H1 (cell line): ENCODE measurements around the gene SLC7A7. TPM values are rescaled to one million over a fixed set of nuclear protein-coding genes. Genes with fewer than 3 reads are reported as not detected.
"Not testable (repeated sequence)": the region's sequence is repeated elsewhere in the genome, so short reads cannot be mapped to it uniquely, and the experiment has no call there.

Experiments used
- CTCF ChIA-PET: fragments of 300-600 bp; sonication (Branson Sonifier 250); formaldehyde crosslinking; loops from one replicate; lab custom pipeline; 2021; ENCODE audit not compliant: partially characterized antibody; lab: Charles Lee
- POLR2A ChIA-PET: fragments of 300-600 bp; sonication (Branson Sonifier 250); formaldehyde crosslinking; loops from one replicate; lab custom pipeline; 2021; ENCODE audit warnings: inconsistent platforms; ENCODE audit not compliant: partially characterized antibody; lab: Charles Lee
- DNase-seq, 2 experiments: peaks; one replicate each; pipeline versions ENCODE4 v3.0.0 to v3.0.0-alpha.2; 2010 to 2022; ENCODE audit warnings: low spot score in 2 of 2, low read depth in 1 of 2, mixed read lengths in 1 of 2
- FAIRE-seq: peaks from 2 replicates; lab custom pipeline; 2011; peaks lifted over from hg19 to GRCh38; lab: Jason Lieb, UNC
- H2AFZ ChIP-seq: 2 replicates; pipeline ENCODE4 v1.8.1; 2012; ENCODE audit warnings: low read length, inconsistent platforms
- H2AK5ac ChIP-seq: 2 replicates; pipeline ENCODE4 v1.6.1; 2013; ENCODE audit warnings: low read depth, low read length
- H2BK120ac ChIP-seq: replicated peaks from 2 replicates; pipeline ENCODE3; 2013; ENCODE audit warnings: low read depth, low read length, inconsistent platforms
- H2BK12ac ChIP-seq: 2 replicates; pipeline ENCODE4 v1.6.1; 2013; ENCODE audit warnings: low read depth, low read length
- H2BK15ac ChIP-seq: 2 replicates; pipeline ENCODE4 v1.6.1; 2013; ENCODE audit warnings: low read length
- H2BK20ac ChIP-seq: 2 replicates; pipeline ENCODE4 v1.6.1; 2013; ENCODE audit warnings: low read length
- H2BK5ac ChIP-seq: 2 replicates; pipeline ENCODE4 v1.6.1; 2013; ENCODE audit warnings: low read depth, low read length
- H3K14ac ChIP-seq: 2 replicates; pipeline ENCODE4 v1.6.1; 2013; ENCODE audit warnings: inconsistent platforms; ENCODE audit not compliant: insufficient read length
- H3K18ac ChIP-seq: 2 replicates; pipeline ENCODE4 v1.6.1; 2013; ENCODE audit warnings: low read length; ENCODE audit errors: extremely low read depth
- H3K23ac ChIP-seq: 2 replicates; pipeline ENCODE4 v1.6.1; 2013; ENCODE audit warnings: inconsistent platforms; ENCODE audit not compliant: insufficient read length
- H3K23me2 ChIP-seq: 2 replicates; pipeline ENCODE4 v1.6.1; 2013; ENCODE audit warnings: low read depth, low read length
- H3K27ac ChIP-seq: 2 replicates; pipeline ENCODE4 v1.6.1; 2011; ENCODE audit warnings: low read depth, low read length, inconsistent platforms
- H3K27me3 ChIP-seq, 4 experiments: replicated peaks in 1 of 4; 1 replicate in 1 of 4; 2 replicates in 3 of 4; pipeline versions ENCODE4 v1.6.1 to v1.8.1; 2011 to 2013; ENCODE audit warnings: low read length in 3 of 4, mild to moderate bottlenecking in 3 of 4, inconsistent platforms in 2 of 4, mixed read lengths in 2 of 4, moderate library complexity in 1 of 4; ENCODE audit not compliant: control insufficient read depth in 3 of 4, insufficient read depth in 3 of 4; ENCODE audit errors: extremely low read depth in 1 of 4
- H3K36me3 ChIP-seq, 4 experiments: 2 replicates each; pipeline versions ENCODE4 v1.6.1 to v1.8.1; 2011 to 2013; ENCODE audit warnings: mild to moderate bottlenecking in 4 of 4, low read length in 3 of 4, moderate library complexity in 2 of 4, control low read depth in 1 of 4, inconsistent platforms in 1 of 4; ENCODE audit not compliant: insufficient read depth in 4 of 4, control insufficient read depth in 2 of 4
- H3K4ac ChIP-seq: replicated peaks from 2 replicates; pipeline ENCODE3; 2013; ENCODE audit warnings: low read length, low read depth, mixed read lengths, inconsistent platforms; ENCODE audit not compliant: insufficient read length
- H3K4me1 ChIP-seq, 4 experiments: replicated peaks in 1 of 4; 1 replicate in 1 of 4; 2 replicates in 3 of 4; pipeline versions ENCODE4 v1.6.1 to v1.8.1; 2011 to 2013; ENCODE audit warnings: low read length in 3 of 4, inconsistent platforms in 2 of 4, mixed read lengths in 1 of 4; ENCODE audit not compliant: insufficient read depth in 4 of 4, control insufficient read depth in 3 of 4
- H3K4me2 ChIP-seq, 2 experiments: 2 replicates each; pipeline versions ENCODE4 v1.6.1 to v1.8.1; 2011 to 2013; ENCODE audit warnings: low read depth in 2 of 2, low read length in 2 of 2, control low read depth in 1 of 2, inconsistent platforms in 1 of 2, mild to moderate bottlenecking in 1 of 2; ENCODE audit not compliant: insufficient read depth in 1 of 2
- H3K4me3 ChIP-seq, 4 experiments: fragments of 200-600, 300-600 bp in 1 of 4; sonication (generic), shearing (Covaris generic), sonication (Bioruptor Twin) in 1 of 4; 2 replicates each; pipeline versions ENCODE4 v1.5.1 to v1.8.1; 2011 to 2016; ENCODE audit warnings: low read length in 4 of 4, low read depth in 3 of 4, control low read depth in 2 of 4, inconsistent platforms in 2 of 4, mild to moderate bottlenecking in 2 of 4, mixed read lengths in 1 of 4, moderate library complexity in 1 of 4; ENCODE audit not compliant: insufficient read depth in 2 of 4; ENCODE audit errors: extremely low read depth in 1 of 4
- H3K56ac ChIP-seq: replicated peaks from 2 replicates; pipeline ENCODE3; 2013; ENCODE audit warnings: low read depth, mild to moderate bottlenecking, mixed read lengths, low read length, inconsistent platforms; ENCODE audit not compliant: insufficient read length
- H3K79me1 ChIP-seq: 2 replicates; pipeline ENCODE4 v1.6.1; 2013; ENCODE audit warnings: low read depth, low read length, control low read depth
- H3K79me2 ChIP-seq, 2 experiments: 2 replicates each; pipeline versions ENCODE4 v1.6.1 to v1.8.1; 2012 to 2013; ENCODE audit warnings: low read length in 2 of 2, mild to moderate bottlenecking in 2 of 2, inconsistent platforms in 1 of 2; ENCODE audit not compliant: insufficient read depth in 2 of 2, control insufficient read depth in 1 of 2
- H3K9ac ChIP-seq, 4 experiments: replicated peaks in 1 of 4; 1 replicate in 1 of 4; 2 replicates in 3 of 4; pipeline versions ENCODE4 v1.6.1 to v1.8.1; 2011 to 2013; ENCODE audit warnings: low read depth in 3 of 4, low read length in 3 of 4, control low read depth in 2 of 4, mild to moderate bottlenecking in 2 of 4, moderate library complexity in 2 of 4, inconsistent platforms in 1 of 4; ENCODE audit errors: extremely low read depth in 1 of 4
- H3K9me3 ChIP-seq, 2 experiments: 2 replicates each; pipeline versions ENCODE4 v1.6.1 to v1.8.1; 2012 to 2013; ENCODE audit warnings: mild to moderate bottlenecking in 2 of 2, moderate library complexity in 2 of 2, control low read depth in 1 of 2, inconsistent platforms in 1 of 2, low read depth in 1 of 2, low read length in 1 of 2, mixed read lengths in 1 of 2; ENCODE audit not compliant: insufficient read depth in 2 of 2
- H4K20me1 ChIP-seq, 2 experiments: replicated peaks in 1 of 2; 2 replicates each; pipeline versions ENCODE3 to v1.8.1; 2011 to 2013; ENCODE audit warnings: inconsistent platforms in 2 of 2, low read length in 2 of 2, mild to moderate bottlenecking in 1 of 2; ENCODE audit not compliant: insufficient read depth in 2 of 2, control insufficient read depth in 1 of 2
- H4K5ac ChIP-seq: 2 replicates; pipeline ENCODE4 v1.6.1; 2013; ENCODE audit warnings: low read length, low read depth, mixed read lengths, inconsistent platforms; ENCODE audit not compliant: insufficient read length
- H4K8ac ChIP-seq: 2 replicates; pipeline ENCODE4 v1.8.0; 2013; ENCODE audit warnings: mild to moderate bottlenecking, moderate library complexity, low read length, inconsistent platforms; ENCODE audit not compliant: insufficient read depth; ENCODE audit errors: extremely low read depth
- H4K91ac ChIP-seq: replicated peaks from 2 replicates; pipeline ENCODE3; 2013; ENCODE audit warnings: low read length, mixed read lengths, inconsistent platforms; ENCODE audit not compliant: insufficient read length
- JUND ChIP-seq: IDR thresholded peaks from 2 replicates; pipeline ENCODE4 v1.6.1; 2011; ENCODE audit warnings: mild to moderate bottlenecking, improper control_type of control experiment, low read length
- PHF8 ChIP-seq: fragments of 200-600 bp; sonication (generic); conservative IDR thresholded peaks from 2 replicates; pipeline ENCODE4 v1.7.1; 2012; ENCODE audit warnings: low read depth, mild to moderate bottlenecking, inconsistent platforms, low read length, moderate library complexity
- WGBS, 2 experiments: shearing (Covaris generic) in 1 of 2; methylation state at CpG; one replicate each; pipeline versions ENCODE4 v1.1.6 to v1.1.7; 2013 to 2015; ENCODE audit warnings: low lambda C conversion rate in 2 of 2, mixed read lengths in 2 of 2, inconsistent platforms in 1 of 2, low coverage in 1 of 2, missing lambda C conversion rate in 1 of 2; ENCODE audit not compliant: insufficient replicate concordance in 2 of 2, insufficient coverage in 1 of 2, insufficient read length in 1 of 2; ENCODE audit errors: extremely low coverage in 1 of 2, missing lambda C conversion rate in 1 of 2; 5-methylcytosine and 5-hydroxymethylcytosine counted together
- polyA plus RNA-seq, 7 experiments: library from polyadenylated mRNA; depleted of rRNA in 3 of 7; stranded (reverse) in 5 of 7; unstranded in 2 of 7; fragments of >200 nt in 5 of 7; fragments of 200-250 nt in 2 of 7; gene quantifications; 1 replicate in 5 of 7; 2 replicates in 1 of 7; 4 replicates in 1 of 7; pipeline versions ENCODE4 v1.2.1 to v1.2.3, GENCODE V29; 2011 to 2013; ENCODE audit warnings: missing spikeins in 2 of 7, mixed read lengths in 2 of 7
- total RNA-seq: library from RNA; stranded (reverse); fragmentation: NEBNext Ultra II Directional; extraction: Animal tissue kit (Norgen Biotek cat#: 25700); gene quantifications from 2 replicates; pipeline ENCODE4 v1.2.1, GENCODE V29; 2021

SLC7A7 gene
- total and polyA plus RNA-seq, 2 of the 8 experiments (the other 6 are each of a cell fraction or from before 2014, with no cell fraction given) = 5.8 to 14.9 TPM

- TF ChIP-seq JUND (no peak), PHF8 (no peak)
These were observed 78.2 kb downstream of the SLC7A7 start (continued) for GRCh38 chr14:22737052-22737451.

GRCh38 chr14:22736384-22736783 lies 78.9 kb downstream of the SLC7A7 start:
- FAIRE-seq, H3K4me2 ChIP-seq, H3K56ac ChIP-seq, H2BK5ac ChIP-seq, H3K9ac ChIP-seq, H3K23ac ChIP-seq, H3K4me1 ChIP-seq, H3K4me3 ChIP-seq, H4K91ac ChIP-seq, H4K5ac ChIP-seq, POLR2A ChIA-PET, H3K27me3 ChIP-seq, H3K23me2 ChIP-seq, H3K27ac ChIP-seq, H4K8ac ChIP-seq, H3K79me1 ChIP-seq, H2BK120ac ChIP-seq, H3K14ac ChIP-seq, H2BK12ac ChIP-seq, H2BK20ac ChIP-seq, H2AFZ ChIP-seq, H4K20me1 ChIP-seq, H3K79me2 ChIP-seq, H3K18ac ChIP-seq, H3K4ac ChIP-seq, H2AK5ac ChIP-seq, H2BK15ac ChIP-seq, H3K36me3 ChIP-seq, H3K9me3 ChIP-seq, DNase-seq: not testable (repeated sequence)
- CTCF ChIA-PET = interaction anchor here (1.0 kb wide), 1 partner anchor 15 kb away, joined by 3 read pairs; no protein-coding TSS in a partner anchor
- WGBS, 2 experiments = 92% methylated on average over 10 of the region's 14 CpGs; no CpG with 5 or more reads in 1 of the 2 experiments
